Measurements from ENCODE around the gene LRRC45. TPM values are rescaled to one million over a fixed set of nuclear protein-coding genes. Genes with fewer than 3 reads are reported as not detected.

The LRRC45 gene
- total and polyA plus RNA-seq, 2 donors (not counting 3 experiments of a cell fraction or from before 2014, with no cell fraction given): 7.6 to 22.9 TPM

DNA sequence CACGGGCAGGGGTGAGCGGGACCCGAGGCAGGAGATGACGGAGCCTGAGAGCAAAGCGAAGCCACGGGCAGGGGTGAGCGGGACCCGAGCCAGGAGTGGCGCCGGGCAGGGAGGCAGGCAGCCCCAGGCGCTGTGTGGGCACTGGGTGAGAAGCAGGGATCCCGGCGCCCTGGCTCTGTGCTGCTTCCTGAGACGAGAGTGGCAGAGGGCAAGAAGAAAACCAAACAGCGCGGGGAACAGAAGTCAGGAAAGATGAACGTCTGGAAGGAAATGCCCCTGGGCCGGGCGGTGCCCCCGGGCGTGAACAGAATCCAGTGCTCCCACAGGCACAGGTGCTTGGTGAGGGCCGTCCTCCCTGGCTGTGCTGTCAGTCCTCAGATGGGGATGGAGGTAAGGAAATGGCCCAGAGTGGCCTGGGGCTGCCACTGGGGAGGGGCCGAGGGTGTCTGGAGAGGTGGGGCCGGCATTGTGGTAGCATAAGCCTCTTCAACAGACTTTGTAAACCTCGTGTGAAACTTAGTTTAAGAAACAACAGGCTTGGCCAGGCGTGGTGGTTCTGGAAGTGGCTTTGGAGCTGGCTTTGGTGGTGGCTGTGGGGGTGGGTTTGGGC lies 35.8 kb upstream of the LRRC45 start:
- H3K9me1 ChIP-seq (replicated peaks; ENCODE audit: control insufficient read depth, extremely low read depth, insufficient read depth, low read length): no peaks in the 10 kb centered on the region
- H3K27me3 ChIP-seq (ENCODE audit: control insufficient read depth in 2 of 2, insufficient read depth in 2 of 2, low read length in 2 of 2): no peaks in the 10 kb centered on the region
- H2AFZ ChIP-seq (ENCODE audit: low read depth, low read length): no peak overlapping the region
- no peak overlapping the region for H3K4me3 ChIP-seq (replicated peaks in 1 of 3; ENCODE audit: insufficient read depth in 1 of 3, low read depth in 1 of 3, low read length in 3 of 3)
- dilution Hi-C loops (cut with MboI; ENCODE audit: extremely low pct_ligation_motif_present, low sequenced_read_pairs): no loop called here
- intact Hi-C loops (cut with micrococcal nuclease): no loop called here
- ChIA-PET POLR2A (interaction anchor here (0.9 kb wide), 1 partner anchor 17 kb away, joined by 3 read pairs; no protein-coding TSS in a partner anchor), CTCF (interaction anchor here (0.7 to 1.8 kb wide), 2 partner anchors 33 to 43 kb away, joined by 3 to 4 read pairs; no protein-coding TSS in a partner anchor)
- BruUV-seq (replicated peaks): no TSS peak
- no peaks in the 10 kb centered on the region for H3K9me3 ChIP-seq (replicated peaks; ENCODE audit: control insufficient read depth, insufficient read depth, low read length)
- no peaks in the 10 kb centered on the region for H4K20me1 ChIP-seq (replicated peaks; ENCODE audit: control insufficient read depth, extremely low read depth, insufficient read depth, low read length)
- H3K36me3 ChIP-seq (ENCODE audit: control insufficient read depth in 2 of 2, extremely low read depth in 1 of 2, insufficient read depth in 2 of 2, low read length in 2 of 2): peaks cover 0 to 20% of the 10 kb centered on the region in 2 experiments
- H3K27ac ChIP-seq (ENCODE audit: insufficient read depth, low read depth, low read length): no peak overlapping the region
- peaks cover 1% of the 10 kb centered on the region for H3K4me1 ChIP-seq (ENCODE audit: control insufficient read depth, extremely low read depth, insufficient read depth, low read length)
- no peak for DNase-seq (ENCODE audit: low read depth, low spot score)
- FAIRE-seq: no peak
- TF ChIP-seq, protein P1, sequence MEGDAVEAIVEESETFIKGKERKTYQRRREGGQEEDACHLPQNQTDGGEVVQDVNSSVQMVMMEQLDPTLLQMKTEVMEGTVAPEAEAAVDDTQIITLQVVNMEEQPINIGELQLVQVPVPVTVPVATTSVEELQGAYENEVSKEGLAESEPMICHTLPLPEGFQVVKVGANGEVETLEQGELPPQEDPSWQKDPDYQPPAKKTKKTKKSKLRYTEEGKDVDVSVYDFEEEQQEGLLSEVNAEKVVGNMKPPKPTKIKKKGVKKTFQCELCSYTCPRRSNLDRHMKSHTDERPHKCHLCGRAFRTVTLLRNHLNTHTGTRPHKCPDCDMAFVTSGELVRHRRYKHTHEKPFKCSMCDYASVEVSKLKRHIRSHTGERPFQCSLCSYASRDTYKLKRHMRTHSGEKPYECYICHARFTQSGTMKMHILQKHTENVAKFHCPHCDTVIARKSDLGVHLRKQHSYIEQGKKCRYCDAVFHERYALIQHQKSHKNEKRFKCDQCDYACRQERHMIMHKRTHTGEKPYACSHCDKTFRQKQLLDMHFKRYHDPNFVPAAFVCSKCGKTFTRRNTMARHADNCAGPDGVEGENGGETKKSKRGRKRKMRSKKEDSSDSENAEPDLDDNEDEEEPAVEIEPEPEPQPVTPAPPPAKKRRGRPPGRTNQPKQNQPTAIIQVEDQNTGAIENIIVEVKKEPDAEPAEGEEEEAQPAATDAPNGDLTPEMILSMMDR (IDR thresholded peaks at IDR 0.05; ENCODE audit: extremely low read depth in 1 of 2, insufficient read depth in 1 of 2, low read depth in 1 of 2, low read length in 2 of 2): no peak
- TF ChIP-seq, protein P2, sequence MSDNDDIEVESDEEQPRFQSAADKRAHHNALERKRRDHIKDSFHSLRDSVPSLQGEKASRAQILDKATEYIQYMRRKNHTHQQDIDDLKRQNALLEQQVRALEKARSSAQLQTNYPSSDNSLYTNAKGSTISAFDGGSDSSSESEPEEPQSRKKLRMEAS (IDR thresholded peaks at IDR 0.05; ENCODE audit: insufficient read depth, insufficient read length): no peak
- TF ChIP-seq POLR2AphosphoS5 (IDR thresholded peaks at IDR 0.05; ENCODE audit: insufficient read depth, low read depth, low read length): no peak
- H3K9ac ChIP-seq (replicated peaks; ENCODE audit: extremely low read depth, insufficient read depth, low read length): no peak overlapping the region
- no peaks in the 10 kb centered on the region for H3K79me2 ChIP-seq (ENCODE audit: control insufficient read depth, insufficient read depth, low read length)
- H3K4me2 ChIP-seq (ENCODE audit: insufficient read depth, low read length): no peak overlapping the region

Measured in endothelial cell of umbilical vein (primary cell).